H9 (cell line): ENCODE results near the gene LHX1. TPM values are rescaled to one million over a fixed set of nuclear protein-coding genes. Genes with fewer than 3 reads are reported as not detected.

Source experiments
- DNase-seq: peaks from one replicate; pipeline ENCODE4 v3.0.0-alpha.2; 2017
- H2AFZ ChIP-seq: one replicate; pipeline ENCODE4 v1.6.1; 2013; ENCODE audit warnings: mild to moderate bottlenecking, low read length, control low read depth, moderate library complexity
- H2AK5ac ChIP-seq: 2 replicates; pipeline ENCODE4 v1.6.1; 2013; ENCODE audit warnings: low read length, control low read depth, mixed read lengths; ENCODE audit not compliant: insufficient read length
- H2BK120ac ChIP-seq: one replicate; pipeline ENCODE4 v1.6.1; 2013; ENCODE audit warnings: low read depth, mild to moderate bottlenecking, low read length, control low read depth, inconsistent platforms; ENCODE audit not compliant: poor library complexity, severe bottlenecking
- H2BK12ac ChIP-seq: 2 replicates; pipeline ENCODE4 v1.6.1; 2013; ENCODE audit warnings: low read length, control low read depth, mixed read lengths, low read depth; ENCODE audit not compliant: insufficient read length
- H2BK15ac ChIP-seq: 2 replicates; pipeline ENCODE4 v1.6.1; 2013; ENCODE audit warnings: low read depth, low read length, control low read depth
- H2BK20ac ChIP-seq: one replicate; pipeline ENCODE4 v1.6.1; 2013; ENCODE audit warnings: low read depth, mild to moderate bottlenecking, low read length, control low read depth, inconsistent platforms; ENCODE audit not compliant: poor library complexity, severe bottlenecking
- H2BK5ac ChIP-seq: 2 replicates; pipeline ENCODE4 v1.6.1; 2013; ENCODE audit warnings: low read length, control low read depth, mixed read lengths; ENCODE audit not compliant: insufficient read length
- H3K14ac ChIP-seq: 2 replicates; pipeline ENCODE4 v1.6.1; 2013; ENCODE audit warnings: low read length, control low read depth; ENCODE audit not compliant: insufficient read depth
- H3K18ac ChIP-seq: 2 replicates; pipeline ENCODE4 v1.6.1; 2013; ENCODE audit warnings: low read depth, mild to moderate bottlenecking, mixed read lengths, low read length, control low read depth; ENCODE audit not compliant: insufficient read length
- H3K23ac ChIP-seq: 2 replicates; pipeline ENCODE4 v1.6.1; 2013; ENCODE audit warnings: low read length, control low read depth, mixed read lengths, low read depth; ENCODE audit not compliant: insufficient read length
- H3K23me2 ChIP-seq: 2 replicates; pipeline ENCODE4 v1.6.1; 2013; ENCODE audit warnings: low read depth, mild to moderate bottlenecking, mixed read lengths, low read length, control low read depth; ENCODE audit not compliant: insufficient read length, poor library complexity, severe bottlenecking
- H3K27ac ChIP-seq: 2 replicates; pipeline ENCODE4 v1.5.1; 2013; ENCODE audit warnings: low read length, control low read depth, mixed read lengths, low read depth; ENCODE audit not compliant: insufficient read length
- H3K27me3 ChIP-seq: 2 replicates; pipeline ENCODE4 v1.6.1; 2013; ENCODE audit warnings: low read length, control low read depth, inconsistent platforms; ENCODE audit not compliant: insufficient read depth
- H3K4ac ChIP-seq: 2 replicates; pipeline ENCODE4 v1.6.1; 2013; ENCODE audit warnings: low read depth, mild to moderate bottlenecking, control low read depth, inconsistent platforms, low read length, moderate library complexity
- H3K4me1 ChIP-seq: 2 replicates; pipeline ENCODE4 v1.6.1; 2013; ENCODE audit warnings: low read length, control low read depth, inconsistent platforms; ENCODE audit not compliant: insufficient read depth
- H3K4me2 ChIP-seq: 2 replicates; pipeline ENCODE4 v1.6.1; 2013; ENCODE audit warnings: low read length, control low read depth, mixed read lengths; ENCODE audit not compliant: insufficient read length, insufficient read depth
- H3K56ac ChIP-seq: 2 replicates; pipeline ENCODE4 v1.6.1; 2013; ENCODE audit warnings: low read depth, mild to moderate bottlenecking, mixed read lengths, low read length, control low read depth; ENCODE audit not compliant: insufficient read length
- H3K79me1 ChIP-seq: 2 replicates; pipeline ENCODE4 v1.6.1; 2013; ENCODE audit warnings: low read depth, mild to moderate bottlenecking, moderate library complexity, low read length, control low read depth, inconsistent platforms; ENCODE audit not compliant: insufficient read depth, poor library complexity, severe bottlenecking
- H3K79me2 ChIP-seq: 2 replicates; pipeline ENCODE4 v1.6.1; 2013; ENCODE audit warnings: low read length, control low read depth, inconsistent platforms; ENCODE audit not compliant: insufficient read depth
- H3K9ac ChIP-seq: 2 replicates; pipeline ENCODE4 v1.6.1; 2013; ENCODE audit warnings: low read length, control low read depth, mixed read lengths; ENCODE audit not compliant: insufficient read length; ENCODE audit errors: extremely low read depth
- H3K9me3 ChIP-seq: one replicate; pipeline ENCODE4 v1.6.1; 2013; ENCODE audit warnings: low read depth, low read length, inconsistent platforms; ENCODE audit not compliant: control insufficient read depth
- H3T11ph ChIP-seq: one replicate; pipeline ENCODE4 v1.6.1; 2013; ENCODE audit warnings: mild to moderate bottlenecking, low read length, control low read depth, inconsistent platforms
- H4K20me1 ChIP-seq: one replicate; pipeline ENCODE4 v1.6.1; 2013; ENCODE audit not compliant: control insufficient read depth, insufficient read length, insufficient read depth
- H4K5ac ChIP-seq: 2 replicates; pipeline ENCODE4 v1.6.1; 2013; ENCODE audit warnings: low read depth, mild to moderate bottlenecking, mixed read lengths, low read length, control low read depth; ENCODE audit not compliant: insufficient read length
- H4K8ac ChIP-seq: replicated peaks from 2 replicates; pipeline ENCODE4 v1.6.1; 2013; ENCODE audit warnings: low read length, control low read depth, mixed read lengths, low read depth; ENCODE audit not compliant: insufficient read length
- H4K91ac ChIP-seq: 2 replicates; pipeline ENCODE4 v1.6.1; 2013; ENCODE audit warnings: low read depth, mild to moderate bottlenecking, moderate library complexity, mixed read lengths, low read length, control low read depth; ENCODE audit not compliant: insufficient read length
- H3K27ac Mint-ChIP-seq, 3 experiments: 2 replicates in 2 of 3; 3 replicates in 1 of 3; pipeline ENCODE4 v1.8.0; 2020 to 2021; ENCODE audit warnings: mixed read lengths in 3 of 3, mild to moderate bottlenecking in 1 of 3, moderate library complexity in 1 of 3
- H3K27me3 Mint-ChIP-seq: 2 replicates; pipeline ENCODE4 v1.8.0; 2021; ENCODE audit warnings: low read depth, mild to moderate bottlenecking, moderate library complexity, mixed read lengths
- H3K36me3 Mint-ChIP-seq, 3 experiments: 2 replicates in 2 of 3; 3 replicates in 1 of 3; pipeline ENCODE4 v1.8.0; 2020 to 2021; ENCODE audit warnings: low read depth in 3 of 3, mixed read lengths in 3 of 3; ENCODE audit not compliant: insufficient read depth in 1 of 3
- H3K4me1 Mint-ChIP-seq, 2 experiments: 2 replicates each; pipeline ENCODE4 v1.8.0; 2020; ENCODE audit warnings: mixed read lengths in 2 of 2
- H3K4me3 Mint-ChIP-seq, 2 experiments: 2 replicates in 1 of 2; 3 replicates in 1 of 2; pipeline ENCODE4 v1.8.0; 2020 to 2021; ENCODE audit warnings: mild to moderate bottlenecking in 2 of 2, mixed read lengths in 2 of 2, moderate library complexity in 1 of 2
- H3K9me3 Mint-ChIP-seq, 2 experiments: 2 replicates in 1 of 2; 3 replicates in 1 of 2; pipeline ENCODE4 v1.8.0; 2020; ENCODE audit warnings: mild to moderate bottlenecking in 2 of 2, mixed read lengths in 2 of 2, moderate library complexity in 1 of 2
- CTCF ChIP-seq: fragments of 200-600 bp; sonication (generic); conservative IDR thresholded peaks from 3 replicates; pipeline ENCODE4 v1.8.0; 2021; ENCODE audit warnings: antibody characterized with exemption, mild to moderate bottlenecking
- total RNA-seq: library from RNA; stranded (reverse); gene quantifications from 2 replicates; pipeline ENCODE4 v1.2.1, GENCODE V29; 2021

LHX1 gene
- total RNA-seq, 1 experiment from 2014 or later = 0.22 TPM

GRCh38 chr17:36922175-36922574 lies 15.1 kb upstream of the LHX1 start:
- no peaks in the 10 kb centered on the region for H3K36me3 Mint-ChIP-seq
- no peaks in the 10 kb centered on the region for H4K20me1 ChIP-seq
- TF ChIP-seq CTCF = no peak
- no peak overlapping the region for H3K18ac ChIP-seq
- H3K4me1 Mint-ChIP-seq = peaks cover 47 to 65% of the 10 kb centered on the region in 2 experiments
- H3K9ac ChIP-seq = no peak overlapping the region
- no peak overlapping the region for H2BK120ac ChIP-seq
- no peak overlapping the region for H2BK5ac ChIP-seq
- no peak overlapping the region for H3K4ac ChIP-seq
- H2BK15ac ChIP-seq = no peak overlapping the region
- no peak overlapping the region for H3K27ac Mint-ChIP-seq
- H3K9me3 ChIP-seq = no peaks in the 10 kb centered on the region
- no peak overlapping the region for H2AK5ac ChIP-seq
- H4K91ac ChIP-seq = no peak overlapping the region
- H3K23me2 ChIP-seq = no peaks in the 10 kb centered on the region
- H2BK12ac ChIP-seq = no peak overlapping the region
- H3K4me2 ChIP-seq = no peak overlapping the region
- DNase-seq = no peak
- H3K27me3 ChIP-seq = no peaks in the 10 kb centered on the region
- H3T11ph ChIP-seq = no peak overlapping the region
- H3K27me3 Mint-ChIP-seq = peaks cover 47% of the 10 kb centered on the region
- no peak overlapping the region for H2BK20ac ChIP-seq
- H4K5ac ChIP-seq = no peak overlapping the region
- H2AFZ ChIP-seq = no peak overlapping the region
- no peak overlapping the region for H3K14ac ChIP-seq
- no peak overlapping the region for H3K56ac ChIP-seq
- no peak overlapping the region for H3K27ac ChIP-seq
- no peak overlapping the region for H3K4me3 Mint-ChIP-seq
- peaks cover 9% of the 10 kb centered on the region; the same call in 1 of the 2 replicates for H3K4me1 ChIP-seq
- no peak overlapping the region for H3K23ac ChIP-seq
- no peaks in the 10 kb centered on the region for H3K79me2 ChIP-seq
- no peak overlapping the region for H4K8ac ChIP-seq
- H3K79me1 ChIP-seq = no peaks in the 10 kb centered on the region
- peaks cover 0 to 3% of the 10 kb centered on the region in 2 experiments; a peak in 1 of 5 replicates for H3K9me3 Mint-ChIP-seq
